HG03378 (cell line): ENCODE data around the gene ANKRD24.
"Not testable (repeated sequence)": the region's sequence is repeated elsewhere in the genome, so short reads cannot be mapped to it uniquely, and the experiment has no call there.

ENCODE experiments used
- ATAC-seq: cut with Tn5 transposase; IDR thresholded peaks from one replicate; pipeline ENCODE4 v1.9.1; 2021; ENCODE audit warnings: mild to moderate bottlenecking, moderate library complexity; ENCODE audit not compliant: unreplicated experiment

The ANKRD24 gene

DNA sequence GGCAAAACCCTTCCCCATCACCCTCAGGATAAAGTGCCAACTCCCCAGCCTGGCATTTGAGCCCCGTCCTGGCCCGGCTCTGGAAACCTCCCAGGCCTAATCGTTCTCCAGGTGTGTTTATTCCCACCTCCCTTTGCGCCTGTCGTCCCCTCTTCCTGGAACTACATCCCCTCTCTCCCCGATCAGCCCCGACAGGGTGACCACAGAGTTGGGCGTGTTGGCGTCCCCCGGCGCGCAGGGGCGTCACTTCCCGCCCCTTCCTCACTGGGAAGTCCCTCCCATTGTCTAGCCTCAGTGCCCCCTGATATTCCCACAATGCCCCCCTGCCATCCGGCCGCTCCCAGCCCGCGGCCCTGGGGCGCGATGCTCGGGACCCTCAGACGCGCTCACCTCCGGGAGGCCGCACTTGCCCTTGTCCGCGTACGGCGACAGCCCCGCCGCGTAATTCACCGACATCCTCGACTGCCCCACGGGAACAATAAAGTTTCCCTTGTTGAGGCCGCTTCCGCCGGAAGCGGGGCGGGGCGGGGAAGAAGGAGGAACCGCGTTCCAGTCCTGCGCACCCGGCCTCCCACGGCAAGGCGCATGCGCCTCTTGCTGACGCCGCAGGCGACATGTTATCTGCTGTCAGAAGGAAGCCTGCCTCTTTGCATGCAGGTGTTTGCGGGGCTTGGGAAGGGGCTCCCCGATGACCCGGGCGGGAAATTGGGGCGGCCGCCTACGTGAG, at the start of gene ANKRD24, which contains the start of gene SIRT6:
Gene ANKRD24 (plus strand): TSS at position 606 of the 727 bp plus-strand sequence. CDS start 3,737 bp downstream, outside the sequence.
Gene SIRT6 (minus strand): TSS at position 480 of the 727 bp plus-strand sequence. CDS start 24 bp downstream, at position 456.
- ATAC-seq, result peak; percentile 65

DNA sequence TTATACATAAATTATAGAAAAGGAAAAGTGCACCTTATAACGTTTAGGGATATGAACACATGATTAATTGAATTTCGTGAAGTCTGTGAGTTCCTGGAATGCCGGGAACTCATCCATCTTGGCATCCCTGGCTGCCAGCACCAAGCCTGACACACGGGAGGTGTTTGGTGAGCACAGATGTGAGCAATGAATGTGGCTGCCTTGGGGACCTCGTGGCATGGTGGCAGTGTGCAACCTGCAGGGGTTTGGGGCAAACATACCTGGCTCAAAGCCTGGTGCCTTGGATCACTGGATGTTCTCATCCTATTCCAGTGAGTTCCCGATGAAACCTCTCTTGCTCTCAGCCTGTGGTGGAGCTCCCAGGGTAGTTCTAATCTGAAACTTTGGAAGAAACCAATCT, 48.1 kb upstream of the ANKRD24 start:
- no peak for ATAC-seq

DNA sequence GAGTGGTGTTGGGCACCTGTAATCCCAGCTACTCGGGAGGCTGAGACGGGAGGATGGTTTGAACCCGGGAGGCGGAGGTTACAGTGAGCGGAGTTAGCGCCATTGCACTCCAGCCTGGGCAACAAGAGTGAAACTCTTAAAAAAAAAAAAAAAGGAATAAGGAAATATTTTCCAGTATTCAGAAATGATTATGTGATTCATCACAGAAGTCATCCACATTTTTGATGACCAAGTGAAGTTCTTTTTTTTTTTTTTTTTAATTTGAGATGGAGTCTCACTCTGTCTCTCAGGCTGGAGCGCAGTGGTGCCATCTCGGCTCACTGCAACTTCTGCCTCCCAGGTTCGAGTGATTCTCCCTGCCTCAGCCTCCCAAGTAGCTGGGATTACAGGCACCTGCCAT, 47.1 kb upstream of the ANKRD24 start:
- not testable (repeated sequence) for ATAC-seq

DNA sequence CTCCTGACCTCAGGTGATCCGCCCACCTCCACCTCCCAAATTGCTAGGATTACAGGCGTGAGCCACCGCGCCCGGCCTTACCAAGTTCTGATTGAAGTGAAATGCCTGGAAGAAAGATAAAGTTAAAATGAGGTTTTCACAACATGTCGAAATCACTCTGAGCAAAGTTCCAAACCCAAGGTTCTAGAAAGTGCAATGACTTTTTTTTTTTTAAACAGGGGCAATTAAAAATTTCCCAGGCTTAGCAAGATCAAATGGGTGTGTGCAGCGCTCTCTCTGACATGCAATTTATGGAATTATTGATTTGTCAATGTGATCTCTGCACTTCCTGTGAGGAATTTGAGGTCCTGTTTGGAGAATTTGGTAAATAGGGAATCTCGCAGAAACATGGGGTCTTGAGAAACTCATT, 45.8 kb upstream of the ANKRD24 start:
- no peak for ATAC-seq

DNA sequence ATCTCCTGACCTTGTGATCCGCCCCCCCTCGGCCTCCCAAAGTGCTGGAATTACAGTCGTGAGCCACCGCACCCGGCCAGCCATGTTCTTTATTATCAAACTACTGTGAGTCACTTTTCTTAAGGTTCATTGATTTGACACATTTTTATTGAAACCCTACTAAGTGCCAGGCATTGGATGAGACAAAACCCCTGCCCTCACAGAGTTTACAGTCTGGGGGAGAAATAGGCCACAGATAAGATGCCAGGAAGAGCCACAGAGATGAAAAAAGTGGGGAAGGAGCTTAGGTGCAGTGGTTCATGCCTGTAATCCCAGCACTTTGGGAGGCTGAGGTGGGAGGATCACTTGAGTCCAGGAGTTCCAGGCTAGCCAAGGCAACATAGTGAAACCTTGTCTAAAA, 44.0 kb upstream of the ANKRD24 start:
- no peak for ATAC-seq

DNA sequence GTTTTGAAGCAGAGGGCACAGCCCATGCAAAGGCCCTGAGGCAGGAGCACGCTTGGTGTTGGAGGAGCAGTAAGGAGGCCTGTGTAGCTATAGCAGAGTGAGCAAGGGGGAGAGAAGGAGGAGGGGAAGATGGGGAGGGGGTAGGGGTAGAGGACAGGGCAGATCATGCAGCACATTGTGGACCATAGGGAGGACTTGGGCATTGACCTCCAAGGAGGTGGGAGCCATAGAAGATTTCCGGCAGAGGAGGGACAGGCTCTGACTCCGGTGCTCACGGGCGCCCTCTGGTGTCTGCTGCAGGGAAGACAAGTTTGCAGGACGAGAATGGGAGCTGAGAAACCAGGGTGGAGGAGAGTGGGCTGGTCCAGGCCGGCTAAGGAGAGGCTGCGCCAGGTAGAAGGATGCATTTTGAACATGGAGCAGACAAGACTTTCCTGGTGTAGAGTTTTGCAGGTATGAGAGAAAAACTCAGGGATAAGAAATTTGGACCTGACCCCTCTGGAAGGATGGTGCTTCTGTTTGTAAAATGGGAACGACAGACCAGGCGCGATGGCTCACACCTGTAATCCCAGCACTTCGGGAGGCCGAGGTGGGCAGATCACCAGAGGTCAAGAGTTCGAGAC, 42.8 kb upstream of the ANKRD24 start:
- ATAC-seq, result no peak

DNA sequence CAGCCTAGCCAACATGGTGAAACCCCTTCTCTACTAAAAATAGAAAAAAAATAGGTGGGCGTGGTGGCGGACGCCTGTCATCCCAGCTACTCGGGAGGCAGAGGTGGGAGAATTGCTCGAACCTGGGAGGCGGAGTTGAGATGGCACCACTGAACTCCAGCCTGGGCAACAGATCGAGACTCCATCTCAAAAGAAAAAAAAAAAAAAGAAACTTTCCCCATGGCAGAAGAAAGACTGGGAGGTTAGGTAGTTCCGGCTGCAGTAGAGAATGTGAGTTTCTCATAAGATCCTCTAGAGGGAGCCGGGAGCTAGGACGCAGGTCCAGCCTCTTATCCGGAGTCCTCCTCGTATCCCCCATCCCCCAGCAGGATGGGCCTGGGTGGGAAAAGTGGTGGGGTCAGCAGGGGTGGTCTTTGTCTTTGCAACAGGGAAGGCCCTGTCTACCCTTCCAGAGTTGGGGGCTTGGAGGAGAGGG, 42.2 kb upstream of the ANKRD24 start:
- ATAC-seq, result no peak

DNA sequence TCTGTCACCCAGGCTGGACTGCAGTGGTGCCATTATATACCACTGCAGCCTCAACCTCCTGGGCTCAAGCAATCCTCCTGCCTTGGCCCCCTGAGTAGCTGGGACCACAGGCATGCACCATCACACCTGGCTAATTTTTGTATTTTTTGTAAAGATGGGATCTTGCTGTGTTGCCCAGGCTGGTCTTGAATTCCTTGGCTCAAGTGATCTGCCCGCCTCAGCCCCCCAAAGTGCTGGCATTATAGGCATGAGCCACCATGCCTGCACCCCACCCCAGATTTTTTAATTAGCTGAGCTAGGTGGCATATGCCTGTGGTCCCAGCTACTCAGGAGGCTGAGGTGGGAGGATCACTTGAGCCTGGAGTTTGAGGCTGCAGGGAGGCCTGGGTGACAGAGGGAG, 39.6 kb upstream of the ANKRD24 start:
- ATAC-seq, result not testable (repeated sequence)

DNA sequence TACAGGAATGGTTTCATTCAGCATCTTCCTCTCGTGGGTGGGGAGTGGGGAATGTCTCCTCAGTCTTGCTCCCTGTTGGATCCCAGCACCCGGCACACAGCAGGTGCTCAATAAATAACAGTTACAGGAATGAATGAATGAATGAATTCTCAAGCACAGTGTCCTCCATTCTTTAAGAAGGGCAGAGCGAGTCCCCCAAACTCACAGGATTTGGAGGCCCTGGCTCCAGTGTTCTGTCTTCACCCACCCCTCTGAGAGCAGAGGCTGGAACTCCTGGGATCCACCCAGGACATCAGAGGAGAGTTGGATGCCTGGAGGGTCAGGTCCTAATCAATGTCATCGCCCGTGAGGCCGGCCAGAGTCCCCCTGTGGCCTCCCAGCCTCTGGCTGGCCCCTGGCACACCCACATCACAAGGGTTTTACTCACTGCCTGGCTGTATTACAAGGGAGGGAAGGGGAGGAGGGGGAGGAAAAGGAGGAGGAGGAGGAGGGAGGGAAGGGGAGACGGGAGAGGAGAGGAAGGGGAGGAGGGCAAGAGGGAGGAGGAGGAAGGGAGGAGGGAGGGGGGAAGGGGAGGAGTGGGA, 37.7 kb upstream of the ANKRD24 start:
- ATAC-seq, result no peak

DNA sequence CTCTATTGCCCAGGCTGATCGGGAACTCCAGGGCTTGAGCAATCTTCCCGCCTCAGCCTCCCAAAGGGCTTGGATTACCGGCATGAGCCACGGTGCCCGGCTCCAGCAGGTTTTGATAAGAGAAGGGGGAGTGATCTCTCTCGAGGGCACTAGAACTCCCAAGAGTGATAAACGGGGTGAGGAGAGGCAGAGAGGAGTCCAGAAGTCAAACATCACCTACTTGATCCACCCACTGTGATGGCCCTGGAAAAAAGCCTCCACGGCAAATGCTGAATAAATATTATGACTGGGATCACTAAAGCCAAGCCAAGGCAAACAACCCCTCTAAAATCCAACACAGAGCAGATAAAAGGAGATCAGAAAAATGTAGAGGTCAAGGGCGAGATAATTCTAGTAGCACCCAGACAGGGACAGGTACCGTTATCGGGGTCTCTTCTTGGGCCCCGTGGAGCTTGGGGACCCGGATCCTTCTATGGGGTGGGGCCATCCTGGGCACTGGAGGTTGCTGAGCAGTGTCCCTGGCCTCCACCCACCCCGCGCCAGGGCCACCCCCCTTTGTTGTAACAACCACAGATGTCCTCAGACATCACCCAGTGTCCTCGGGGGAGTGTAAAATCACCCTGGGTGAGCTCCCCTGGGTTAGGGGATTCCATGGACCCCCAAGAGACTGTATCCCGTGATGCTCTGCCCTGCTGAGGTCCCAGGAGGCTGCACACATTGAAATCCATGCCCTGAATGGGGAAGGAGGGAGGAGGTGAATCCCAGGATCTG, 32.8 kb upstream of the ANKRD24 start:
- ATAC-seq, result no peak

DNA sequence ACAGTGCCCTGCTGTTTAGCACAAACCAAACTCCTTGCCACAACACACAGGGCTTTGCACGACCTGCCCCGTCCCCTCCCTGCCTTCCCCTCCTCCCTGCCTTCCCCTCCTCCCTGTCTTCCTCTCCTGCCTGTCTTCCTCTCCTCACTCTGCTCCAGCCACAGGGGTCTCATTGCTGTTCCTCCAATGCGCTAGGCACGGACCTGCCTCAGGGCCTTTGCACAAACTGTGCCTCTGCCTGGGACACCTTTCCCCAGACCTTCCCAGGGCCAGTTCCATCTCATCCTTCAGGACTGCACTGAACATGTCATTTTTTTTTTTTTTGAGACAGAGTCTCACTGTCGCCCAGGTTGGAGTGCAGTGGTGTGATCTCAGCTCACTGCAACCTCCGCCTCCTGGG, 30.9 kb upstream of the ANKRD24 start:
- ATAC-seq, result no peak

DNA sequence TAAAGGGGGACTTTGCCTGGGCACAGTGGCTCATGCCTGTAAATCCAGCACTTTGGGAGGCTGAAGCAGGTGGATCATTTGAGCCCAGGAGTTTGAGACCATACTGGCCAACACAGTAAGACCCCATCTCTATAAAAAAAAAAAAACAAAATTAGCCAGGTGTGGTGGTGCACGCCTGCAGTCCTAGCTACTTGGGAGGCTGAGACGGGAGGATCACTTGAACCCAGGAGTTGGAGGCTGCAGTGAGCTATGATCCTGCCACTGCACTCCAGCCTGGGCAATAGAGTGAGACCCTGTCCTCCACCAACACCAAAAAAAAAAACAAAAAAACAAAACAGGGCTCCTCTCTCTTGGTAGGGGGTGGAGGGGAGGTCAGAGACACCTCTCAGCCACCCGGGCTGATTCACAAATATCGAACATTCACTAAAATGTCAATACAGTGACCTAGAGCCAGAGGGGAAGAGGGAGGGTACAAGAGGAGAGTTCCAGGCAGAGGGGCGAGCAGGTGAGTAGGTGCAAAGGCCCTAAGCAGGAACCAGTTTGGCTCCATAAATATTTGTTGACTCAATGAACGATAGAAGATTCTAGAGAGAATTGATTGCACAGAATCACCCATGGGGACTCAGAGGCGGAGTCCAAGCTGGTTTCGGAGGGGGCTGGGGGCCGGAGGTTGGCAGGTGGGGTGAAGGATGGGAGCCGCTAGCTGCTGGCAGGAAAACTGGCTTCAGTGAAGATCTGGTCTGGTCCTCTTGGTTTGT, 30.1 kb upstream of the ANKRD24 start:
- ATAC-seq, result no peak

DNA sequence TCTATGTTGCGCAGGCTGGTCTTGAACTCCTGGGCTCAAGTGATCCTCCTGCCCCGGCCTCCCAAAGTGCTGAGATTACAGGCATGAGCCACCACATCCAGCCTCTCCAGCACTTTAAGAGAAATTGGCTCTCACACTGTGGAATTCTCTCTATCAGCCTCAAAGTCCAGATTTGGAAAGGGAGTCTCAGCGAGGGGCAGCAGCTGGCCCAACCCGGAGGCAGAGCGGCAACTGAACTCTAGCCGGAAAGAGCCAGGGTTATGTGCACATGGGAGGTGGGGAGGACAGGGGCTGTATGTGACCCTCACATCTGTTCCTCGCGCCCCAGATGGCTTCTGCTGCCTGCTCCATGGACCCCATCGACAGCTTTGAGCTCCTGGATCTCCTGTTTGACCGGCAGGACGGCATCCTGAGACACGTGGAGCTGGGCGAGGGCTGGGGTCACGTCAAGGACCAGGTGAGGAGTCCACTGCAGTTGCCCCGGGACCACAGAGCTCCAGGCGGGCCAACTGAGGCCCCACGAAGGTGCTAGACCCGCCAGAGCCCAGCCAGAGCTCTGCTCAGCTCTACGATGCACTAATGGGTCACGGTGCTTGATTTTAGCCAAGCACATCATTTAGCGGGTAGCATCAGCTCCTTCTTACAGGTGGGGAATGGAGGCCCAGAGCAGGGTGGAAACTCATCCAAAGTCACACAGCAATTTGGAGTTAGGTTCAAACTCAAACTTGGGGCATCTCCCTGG, 27.7 kb upstream of the ANKRD24 start:
- ATAC-seq, result no peak

DNA sequence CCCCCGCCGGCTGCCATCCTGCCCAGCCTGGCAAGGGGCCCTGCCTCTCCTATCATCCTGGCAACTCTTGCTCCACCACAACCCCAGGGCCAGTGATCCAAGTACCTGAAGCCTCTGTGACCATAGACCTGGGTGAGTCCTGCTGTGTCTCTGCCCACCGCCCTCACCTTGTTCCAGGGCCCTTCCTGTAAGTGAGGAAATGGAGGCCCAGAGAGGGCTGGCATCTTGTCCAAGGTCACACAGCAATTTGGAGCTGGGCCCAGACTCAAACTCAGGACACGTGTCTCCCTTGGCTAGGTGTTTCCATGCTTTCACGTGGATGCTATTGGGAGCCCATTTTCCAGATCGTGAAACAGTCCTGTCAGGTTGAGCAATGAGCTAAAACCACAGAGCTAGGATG, 25.3 kb upstream of the ANKRD24 start:
- no peak for ATAC-seq

DNA sequence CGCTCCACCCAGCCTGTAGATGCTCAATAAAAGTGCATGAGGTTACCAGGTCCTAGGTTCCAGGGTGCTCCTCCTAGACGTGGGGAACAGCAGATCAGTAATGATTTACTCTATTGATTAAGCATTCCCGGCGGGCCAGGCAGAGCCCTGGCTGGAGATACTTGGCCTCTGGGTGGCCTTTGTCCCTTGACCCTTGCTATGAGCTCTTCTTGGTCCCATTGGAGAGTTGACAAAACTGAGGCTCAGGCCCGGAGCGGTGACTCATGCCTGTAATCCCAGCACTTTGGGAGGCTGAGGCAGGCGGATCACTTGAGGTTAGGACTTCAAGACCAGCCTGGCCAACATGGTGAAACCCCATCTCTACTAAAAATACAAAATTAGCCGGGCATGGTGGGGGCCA, 24.5 kb upstream of the ANKRD24 start:
- ATAC-seq, result not testable (repeated sequence)

DNA sequence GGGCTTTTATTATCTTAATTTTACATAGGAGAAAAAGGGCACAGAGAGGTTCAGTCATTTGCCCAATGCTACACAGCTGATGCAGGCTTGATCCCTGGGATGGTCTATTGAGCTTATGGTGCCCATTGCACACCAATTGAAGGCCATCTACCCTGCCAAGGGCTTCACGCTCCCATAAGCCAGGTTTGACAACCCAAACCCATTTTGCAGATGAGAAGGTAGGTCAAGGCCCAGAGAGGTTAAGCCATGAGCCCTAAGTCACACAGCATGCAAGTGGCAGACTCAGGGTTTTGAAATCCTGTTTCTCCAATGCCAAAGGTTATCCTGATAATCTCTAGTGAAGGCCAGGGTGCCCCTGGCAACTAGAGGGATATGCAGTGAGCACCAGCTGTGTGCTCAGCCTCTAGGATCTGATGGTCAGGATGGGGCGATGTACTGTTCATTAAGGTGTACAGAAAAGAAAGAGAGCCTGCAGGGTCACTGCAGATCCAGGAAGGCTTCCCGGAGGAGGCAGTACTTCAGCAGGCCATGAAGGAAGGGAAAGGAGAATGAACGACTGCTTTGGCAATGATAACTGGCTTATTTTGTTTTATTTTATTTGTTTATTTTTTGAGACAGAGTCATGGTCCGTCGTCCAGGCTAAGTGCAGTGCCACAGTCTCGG, 20.9 kb upstream of the ANKRD24 start:
- ATAC-seq, result no peak

DNA sequence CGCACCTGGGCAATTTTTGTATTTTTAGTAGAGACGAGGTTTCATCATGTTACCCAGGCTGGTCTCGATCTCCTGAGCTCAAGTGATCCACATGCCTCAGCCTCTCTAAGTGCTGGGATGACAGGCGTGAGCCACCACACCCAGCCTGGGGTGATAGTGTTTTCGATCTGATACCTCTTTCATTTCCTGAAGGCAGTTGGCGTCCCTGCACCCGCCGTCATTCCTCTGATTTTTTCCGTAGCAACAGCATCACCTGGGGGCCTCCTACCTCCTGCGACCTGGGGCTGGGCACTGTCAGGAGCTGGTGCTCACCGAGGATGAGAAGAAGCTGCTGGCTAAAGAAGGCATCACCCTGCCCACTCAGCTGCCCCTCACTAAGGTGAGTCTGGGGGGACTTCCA, 18.2 kb upstream of the ANKRD24 start:
- no peak for ATAC-seq

DNA sequence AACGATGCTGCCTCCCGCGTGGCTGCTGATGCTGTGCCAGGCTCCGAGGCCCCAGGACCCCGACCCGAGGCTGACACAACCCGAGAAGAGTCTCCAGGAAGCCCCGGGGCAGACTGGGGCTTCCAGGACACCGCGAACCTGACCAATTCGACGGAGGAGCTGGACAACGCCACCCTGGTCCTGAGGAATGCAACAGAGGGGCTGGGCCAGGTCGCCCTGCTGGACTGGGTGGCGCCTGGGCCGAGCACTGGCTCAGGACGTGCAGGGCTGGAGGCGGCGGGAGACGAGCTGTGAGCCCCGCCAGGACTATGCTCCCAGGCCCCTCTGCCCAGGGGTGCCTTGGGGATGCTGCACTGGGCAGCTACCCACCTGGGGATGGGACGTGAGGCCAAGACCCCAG, 10.8 kb upstream of the ANKRD24 start:
- no peak for ATAC-seq

DNA sequence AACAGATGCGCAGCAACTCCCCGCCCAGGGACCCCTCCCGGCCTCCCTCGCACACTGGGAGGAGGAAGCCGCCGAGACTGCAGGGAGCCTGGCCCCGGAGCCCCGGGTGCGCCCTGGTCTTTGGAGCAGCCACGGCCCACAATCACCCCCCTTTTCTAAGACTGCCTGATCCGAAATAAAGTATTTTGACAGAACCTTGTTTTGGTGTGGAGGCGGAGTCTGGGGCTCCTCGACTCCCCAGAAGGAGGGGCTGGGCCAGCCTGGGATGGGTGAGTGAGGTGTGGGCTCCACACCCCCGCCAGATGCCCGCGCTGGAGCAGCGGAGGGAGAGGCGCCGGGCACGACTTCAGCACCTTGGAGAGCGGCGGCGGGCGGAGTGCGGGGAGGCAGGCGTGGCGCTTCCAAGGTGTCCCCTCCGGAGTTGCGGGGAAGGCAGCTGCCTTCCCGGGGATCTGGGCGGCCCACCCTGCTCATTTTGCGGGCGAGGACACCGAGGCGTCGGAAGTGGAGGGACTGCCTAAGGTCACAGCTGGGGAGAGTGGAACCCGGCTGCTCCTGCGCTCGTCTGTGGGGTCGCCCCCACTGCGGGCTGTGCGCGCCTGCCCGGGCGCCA, 9.5 kb upstream of the ANKRD24 start:
- no peak for ATAC-seq
